HEK293 (cell line): Measurements from ENCODE around the gene UNC93B1.

Source experiments
- CTCF ChIA-PET: fragments of 350-600 bp; formaldehyde crosslinking; extraction: SDS; loops from one replicate; lab custom pipeline; 2021; ENCODE audit warnings: antibody characterized with exemption; lab: Yijun Ruan, JAX
- POLR2A ChIA-PET: fragments of 300-600 bp; formaldehyde crosslinking; extraction: SDS; loops from one replicate; lab custom pipeline; 2020; ENCODE audit warnings: antibody characterized with exemption, inconsistent platforms; lab: Yijun Ruan, JAX
- H3K27ac ChIP-seq: fragments of 200-500 bp; sonication (Bioruptor generic); 2 replicates; pipeline ENCODE4 v1.5.1; 2014; ENCODE audit warnings: low read depth, low read length, control low read depth, inconsistent platforms; ENCODE audit errors: extremely low read depth
- H3K36me3 ChIP-seq, 2 experiments: fragments of 200-500 bp in 1 of 2; sonication (Bioruptor generic) in 1 of 2; 1 replicate in 1 of 2; 2 replicates in 1 of 2; pipeline ENCODE4 v1.5.1; 2014 to 2017; ENCODE audit warnings: inconsistent platforms in 2 of 2, low read length in 2 of 2; ENCODE audit not compliant: control insufficient read depth in 2 of 2, insufficient read depth in 1 of 2
- H3K4me1 ChIP-seq: fragments of 200-500 bp; sonication (Bioruptor generic); 2 replicates; pipeline ENCODE4 v1.5.1; 2014; ENCODE audit warnings: mild to moderate bottlenecking, low read length, inconsistent platforms; ENCODE audit not compliant: control insufficient read depth, insufficient read depth
- H3K4me3 ChIP-seq: 2 replicates; pipeline ENCODE4 v1.5.1; 2011; ENCODE audit warnings: low read depth, mild to moderate bottlenecking, control low read depth, low read length, moderate library complexity
- H3K9me3 ChIP-seq: fragments of 200-500 bp; sonication (Bioruptor generic); 2 replicates; pipeline ENCODE4 v1.5.1; 2014; ENCODE audit warnings: low read depth, low read length, inconsistent platforms; ENCODE audit not compliant: control insufficient read depth, insufficient read depth
- ATF2 ChIP-seq: fragments of 450-650 bp; formaldehyde crosslinking; IDR thresholded peaks from 2 replicates; pipeline ENCODE4 v1.5.1; 2016; ENCODE audit warnings: missing biosample characterization, missing genetic modification characterization, low read depth
- KLF16 ChIP-seq: fragments of 450-650 bp; formaldehyde crosslinking; IDR thresholded peaks from 2 replicates; pipeline ENCODE4 v1.5.1; 2017; ENCODE audit warnings: missing biosample characterization, missing genetic modification characterization
- PRDM6 ChIP-seq: fragments of 450-650 bp; formaldehyde crosslinking; IDR thresholded peaks from 2 replicates; pipeline ENCODE4 v1.5.1; 2017; ENCODE audit warnings: missing biosample characterization, missing genetic modification characterization
- WT1 ChIP-seq: fragments of 450-650 bp; formaldehyde crosslinking; IDR thresholded peaks from 2 replicates; pipeline ENCODE4 v1.5.1; 2016; ENCODE audit warnings: missing biosample characterization, missing genetic modification characterization
- YY1 ChIP-seq: fragments of 450-650 bp; formaldehyde crosslinking; IDR thresholded peaks from 2 replicates; pipeline ENCODE4 v1.5.1; 2018; ENCODE audit warnings: missing biosample characterization, missing genetic modification characterization
- ZNF148 ChIP-seq: fragments of 450-650 bp; formaldehyde crosslinking; IDR thresholded peaks from 2 replicates; pipeline ENCODE4 v1.5.0; 2017; ENCODE audit warnings: missing biosample characterization, missing genetic modification characterization, borderline replicate concordance
- ZNF155 ChIP-seq: fragments of 450-650 bp; formaldehyde crosslinking; IDR thresholded peaks from 2 replicates; pipeline ENCODE4 v1.5.1; 2016; ENCODE audit warnings: missing biosample characterization, missing genetic modification characterization
- ZNF174 ChIP-seq: fragments of 450-650 bp; formaldehyde crosslinking; IDR thresholded peaks from 2 replicates; pipeline ENCODE4 v1.5.0; 2017; ENCODE audit warnings: missing biosample characterization, mild to moderate bottlenecking, missing genetic modification characterization
- ZNF2 ChIP-seq: fragments of 450-650 bp; formaldehyde crosslinking; IDR thresholded peaks from 2 replicates; pipeline ENCODE4 v1.5.1; 2016; ENCODE audit warnings: missing biosample characterization, missing genetic modification characterization
- ZNF23 ChIP-seq: fragments of 450-650 bp; formaldehyde crosslinking; IDR thresholded peaks from 2 replicates; pipeline ENCODE4 v1.5.1; 2016; ENCODE audit warnings: missing biosample characterization, missing genetic modification characterization, borderline replicate concordance
- ZNF366 ChIP-seq: fragments of 450-650 bp; formaldehyde crosslinking; conservative IDR thresholded peaks from 2 replicates; pipeline ENCODE4 v1.5.1; 2016; ENCODE audit warnings: missing biosample characterization, missing genetic modification characterization
- ZNF423 ChIP-seq: fragments of 450-650 bp; formaldehyde crosslinking; IDR thresholded peaks from 2 replicates; pipeline ENCODE4 v1.5.1; 2016; ENCODE audit warnings: missing biosample characterization, missing genetic modification characterization
- ZNF530 ChIP-seq: fragments of 450-650 bp; formaldehyde crosslinking; IDR thresholded peaks from 2 replicates; pipeline ENCODE4 v1.5.1; 2016; ENCODE audit warnings: low read depth, missing biosample characterization, missing genetic modification characterization
- ZNF548 ChIP-seq: fragments of 450-650 bp; formaldehyde crosslinking; IDR thresholded peaks from 2 replicates; pipeline ENCODE4 v1.5.1; 2016; ENCODE audit warnings: missing biosample characterization, missing genetic modification characterization
- ZNF560 ChIP-seq: fragments of 450-650 bp; formaldehyde crosslinking; IDR thresholded peaks from 2 replicates; pipeline ENCODE4 v1.5.1; 2017; ENCODE audit warnings: missing biosample characterization, missing genetic modification characterization, borderline replicate concordance
- ZNF629 ChIP-seq: fragments of 450-650 bp; formaldehyde crosslinking; IDR thresholded peaks from 2 replicates; pipeline ENCODE4 v1.5.1; 2017; ENCODE audit warnings: missing biosample characterization, missing genetic modification characterization
- ZNF654 ChIP-seq: fragments of 450-650 bp; formaldehyde crosslinking; IDR thresholded peaks from 2 replicates; pipeline ENCODE4 v1.5.1; 2016; ENCODE audit warnings: low read depth, missing biosample characterization, missing genetic modification characterization
- ZNF777 ChIP-seq: fragments of 450-650 bp; formaldehyde crosslinking; IDR thresholded peaks from 2 replicates; pipeline ENCODE4 v1.5.1; 2017; ENCODE audit warnings: missing biosample characterization, missing genetic modification characterization, borderline replicate concordance
- ZSCAN18 ChIP-seq: fragments of 450-650 bp; formaldehyde crosslinking; IDR thresholded peaks from 2 replicates; pipeline ENCODE4 v1.5.1; 2016; ENCODE audit warnings: missing biosample characterization, missing genetic modification characterization
- ZXDB ChIP-seq: fragments of 450-650 bp; formaldehyde crosslinking; IDR thresholded peaks from 2 replicates; pipeline ENCODE4 v1.5.1; 2016; ENCODE audit warnings: missing biosample characterization, missing genetic modification characterization

UNC93B1 gene

GRCh38 chr11:68006606-68007166 is 2.8 kb upstream of the UNC93B1 start (continued):
- TF ChIP-seq ZNF560 (tag by site-specific recombination) (no peak), ZNF155 (tag by site-specific recombination) (no peak)
- TF ChIP-seq, all 188 proteins: peak for 0

GRCh38 chr11:68004551-68005335 is 846 bp upstream of the UNC93B1 start:
- ChIA-PET POLR2A (no interaction called here), CTCF (no interaction called here)
- H3K27ac ChIP-seq = no peak overlapping the region
- no peaks in the 10 kb centered on the region for H3K9me3 ChIP-seq
- H3K36me3 ChIP-seq = no peaks in the 10 kb centered on the region
- H3K4me3 ChIP-seq = peak overlapping the region; percentile 48; the same call in 1 of the 2 replicates
- TF ChIP-seq ATF2 = no peak
- TF ChIP-seq ZNF148 (tag by site-specific recombination) = no peak
- TF ChIP-seq ZNF530 = no peak
- TF ChIP-seq YY1 (tag by site-specific recombination) = no peak
- TF ChIP-seq ZNF654 (tag by site-specific recombination) = no peak
- TF ChIP-seq ZNF2 (tag by site-specific recombination) = no peak
- no peak for TF ChIP-seq ZNF629 (tag by site-specific recombination)
- no peak for TF ChIP-seq KLF16 (tag by site-specific recombination)
- no peak for TF ChIP-seq ZSCAN18 (tag by site-specific recombination)
- no peak for TF ChIP-seq ZNF423
- no peak for TF ChIP-seq PRDM6
- TF ChIP-seq ZNF548 (tag by site-specific recombination) = no peak
- no peak for TF ChIP-seq ZNF777 (tag by site-specific recombination)
- no peak for TF ChIP-seq ZNF23 (tag by site-specific recombination)
- TF ChIP-seq ZNF174 (tag by site-specific recombination) = no peak
- no peak for TF ChIP-seq ZNF366 (tag by site-specific recombination)
- no peak for TF ChIP-seq ZXDB (tag by site-specific recombination)
- no peak for TF ChIP-seq WT1
- no peaks in the 10 kb centered on the region; the same call in 1 of the 2 replicates for H3K4me1 ChIP-seq
